Nephron (organoid): ENCODE results near the gene MAPK10.

Source experiments
- H3K27ac Mint-ChIP-seq, 3 experiments: 2 replicates each; pipeline ENCODE4 v1.8.0; 2020; ENCODE audit warnings: mixed read lengths in 3 of 3, mild to moderate bottlenecking in 2 of 3, moderate library complexity in 1 of 3
- H3K27me3 Mint-ChIP-seq: 2 replicates; pipeline ENCODE4 v1.8.0; 2021; ENCODE audit warnings: low read depth, mild to moderate bottlenecking, moderate library complexity, mixed read lengths
- H3K36me3 Mint-ChIP-seq: 2 replicates; pipeline ENCODE4 v1.8.0; 2020; ENCODE audit warnings: low read depth, mixed read lengths
- H3K4me1 Mint-ChIP-seq: 2 replicates; pipeline ENCODE4 v1.8.0; 2020; ENCODE audit warnings: mixed read lengths
- H3K4me3 Mint-ChIP-seq, 3 experiments: 2 replicates each; pipeline ENCODE4 v1.8.0; 2020; ENCODE audit warnings: mild to moderate bottlenecking in 3 of 3, mixed read lengths in 3 of 3, moderate library complexity in 2 of 3
- H3K9me3 Mint-ChIP-seq: 2 replicates; pipeline ENCODE4 v1.8.0; 2020; ENCODE audit warnings: mixed read lengths
- TF ChIP-seq, protein P1 (sequence below), 3 experiments: fragments of 200-600 bp; sonication (generic); IDR thresholded peaks; one replicate each; pipeline ENCODE4 v1.5.0; 2021; ENCODE audit warnings: antibody characterized with exemption in 3 of 3; ENCODE audit not compliant: unreplicated experiment in 3 of 3

MAPK10 gene

GRCh38 chr4:86389664-86390063 is 29.8 kb upstream of the MAPK10 start:
- TF ChIP-seq, protein P1, sequence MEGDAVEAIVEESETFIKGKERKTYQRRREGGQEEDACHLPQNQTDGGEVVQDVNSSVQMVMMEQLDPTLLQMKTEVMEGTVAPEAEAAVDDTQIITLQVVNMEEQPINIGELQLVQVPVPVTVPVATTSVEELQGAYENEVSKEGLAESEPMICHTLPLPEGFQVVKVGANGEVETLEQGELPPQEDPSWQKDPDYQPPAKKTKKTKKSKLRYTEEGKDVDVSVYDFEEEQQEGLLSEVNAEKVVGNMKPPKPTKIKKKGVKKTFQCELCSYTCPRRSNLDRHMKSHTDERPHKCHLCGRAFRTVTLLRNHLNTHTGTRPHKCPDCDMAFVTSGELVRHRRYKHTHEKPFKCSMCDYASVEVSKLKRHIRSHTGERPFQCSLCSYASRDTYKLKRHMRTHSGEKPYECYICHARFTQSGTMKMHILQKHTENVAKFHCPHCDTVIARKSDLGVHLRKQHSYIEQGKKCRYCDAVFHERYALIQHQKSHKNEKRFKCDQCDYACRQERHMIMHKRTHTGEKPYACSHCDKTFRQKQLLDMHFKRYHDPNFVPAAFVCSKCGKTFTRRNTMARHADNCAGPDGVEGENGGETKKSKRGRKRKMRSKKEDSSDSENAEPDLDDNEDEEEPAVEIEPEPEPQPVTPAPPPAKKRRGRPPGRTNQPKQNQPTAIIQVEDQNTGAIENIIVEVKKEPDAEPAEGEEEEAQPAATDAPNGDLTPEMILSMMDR (IDR thresholded peaks at IDR 0.05; ENCODE audit: unreplicated experiment in 3 of 3): no peak
- Mint-ChIP-seq H3K27me3 (no peaks in the 10 kb centered on the region), H3K36me3 (no peaks in the 10 kb centered on the region), H3K4me3 (no peak overlapping the region), H3K27ac (no peak overlapping the region), H3K4me1 (no peaks in the 10 kb centered on the region), H3K9me3 (no peaks in the 10 kb centered on the region)

DNA sequence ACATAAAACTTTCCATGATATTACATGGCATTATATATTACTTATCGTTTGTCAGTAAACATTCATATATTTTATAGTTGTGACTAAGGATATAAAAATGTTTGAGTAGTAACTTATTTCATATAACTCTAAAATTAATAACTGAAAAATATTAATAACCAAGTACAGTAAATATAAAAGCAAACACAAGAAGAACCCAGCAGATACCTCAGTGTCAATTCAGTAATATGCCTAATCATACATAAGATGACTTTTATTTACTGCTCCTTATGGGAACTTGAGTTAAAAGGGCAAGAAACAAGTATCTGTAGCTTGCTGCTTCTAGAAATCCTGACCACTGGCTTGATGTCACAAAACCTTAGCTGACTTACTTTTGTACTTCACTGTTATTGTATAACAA is 28.4 kb upstream of the MAPK10 start:
- Mint-ChIP-seq H3K9me3 (no peaks in the 10 kb centered on the region), H3K4me3 (no peak overlapping the region), H3K27me3 (no peaks in the 10 kb centered on the region), H3K27ac (no peak overlapping the region), H3K4me1 (no peaks in the 10 kb centered on the region), H3K36me3 (no peaks in the 10 kb centered on the region)
- TF ChIP-seq, protein P1 (IDR thresholded peaks at IDR 0.05; ENCODE audit: unreplicated experiment in 3 of 3): no peak

DNA sequence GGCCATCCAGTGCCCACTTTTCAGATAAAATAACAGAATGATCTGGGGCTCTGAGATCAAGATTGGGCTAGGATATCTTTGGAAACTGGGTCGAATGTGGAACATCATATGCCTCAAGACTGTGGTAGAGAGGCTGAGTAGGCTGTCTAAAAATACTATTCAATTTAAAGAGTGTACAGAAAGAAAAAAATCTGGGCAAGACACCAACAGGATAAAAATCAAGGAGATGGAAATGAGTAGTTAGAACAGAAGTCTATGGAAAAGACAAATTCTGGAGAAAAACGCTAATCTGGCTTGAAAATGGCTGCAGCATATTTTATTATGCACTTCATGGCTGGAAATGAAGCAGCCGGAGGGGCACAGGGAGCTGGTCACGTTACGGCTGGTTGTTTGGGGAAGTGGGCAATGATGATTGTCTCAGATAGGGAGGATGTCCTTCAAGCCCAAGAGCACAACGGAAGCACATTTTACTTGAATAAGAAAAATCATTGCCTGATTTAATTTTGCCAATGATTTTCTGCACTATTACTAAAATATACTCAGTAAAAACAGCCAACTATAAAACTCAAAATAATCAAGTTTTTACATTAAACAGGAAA is 27.1 kb upstream of the MAPK10 start:
- no peaks in the 10 kb centered on the region for H3K9me3 Mint-ChIP-seq
- H3K4me3 Mint-ChIP-seq: no peak overlapping the region
- H3K27me3 Mint-ChIP-seq: no peaks in the 10 kb centered on the region
- no peaks in the 10 kb centered on the region for H3K36me3 Mint-ChIP-seq
- no peaks in the 10 kb centered on the region for H3K4me1 Mint-ChIP-seq
- no peak overlapping the region for H3K27ac Mint-ChIP-seq
- TF ChIP-seq, protein P1 (IDR thresholded peaks at IDR 0.05; ENCODE audit: unreplicated experiment in 3 of 3): no peak

GRCh38 chr4:86386201-86386600 is 26.3 kb upstream of the MAPK10 start:
- no peak overlapping the region for H3K27ac Mint-ChIP-seq
- no peaks in the 10 kb centered on the region for H3K4me1 Mint-ChIP-seq
- no peak overlapping the region for H3K4me3 Mint-ChIP-seq
- H3K27me3 Mint-ChIP-seq: no peaks in the 10 kb centered on the region
- TF ChIP-seq, protein P1 (IDR thresholded peaks at IDR 0.05; ENCODE audit: unreplicated experiment in 3 of 3): no peak
- peaks cover 3% of the 10 kb centered on the region for H3K36me3 Mint-ChIP-seq
- peaks cover 2% of the 10 kb centered on the region for H3K9me3 Mint-ChIP-seq

- no peaks in the 10 kb centered on the region for H3K4me1 Mint-ChIP-seq
- peaks cover 8% of the 10 kb centered on the region for H3K9me3 Mint-ChIP-seq
These were observed 21.6 kb upstream of the MAPK10 start for GRCh38 chr4:86381431-86381830.

More at GRCh38 chr4:86381431-86381830, 21.6 kb upstream of the MAPK10 start:
- Mint-ChIP-seq H3K36me3 (peaks cover 19% of the 10 kb centered on the region), H3K27me3 (no peaks in the 10 kb centered on the region), H3K27ac (no peak overlapping the region), H3K4me3 (no peak overlapping the region)
- TF ChIP-seq, protein P1 (IDR thresholded peaks at IDR 0.05; ENCODE audit: unreplicated experiment in 3 of 3): no peak
